K562 (cell line): ENCODE measurements around the gene HDAC7. TPM values are rescaled to one million over a fixed set of nuclear protein-coding genes. Genes with fewer than 3 reads are reported as not detected.

Experiments
- ATAC-seq: fragments of 200-7000 bp; cut with Tn5 transposase; 3 replicates; pipeline ENCODE4 v1.9.1; 2020; ENCODE audit warnings: moderate library complexity
- BruUV-seq: library from RNA; stranded (reverse); fragments of 400-500 nt; replicated peaks from 2 replicates; lab custom pipeline; 2021; lab: Mats Ljungman, UMichigan
- CTCF ChIA-PET: fragments of 300-600 bp; formaldehyde crosslinking; extraction: SDS; loops from one replicate; lab custom pipeline; 2021; ENCODE audit warnings: low intra/inter-chr PET ratio; lab: Yijun Ruan, JAX
- POLR2A ChIA-PET: fragments of 300-600, 350-650 bp; sonication (Branson Sonifier 250); formaldehyde crosslinking; extraction: SDS; loops from one replicate; lab custom pipeline; 2021; ENCODE audit warnings: antibody characterized with exemption, inconsistent platforms; lab: Yijun Ruan, JAX
- DNase-seq, 4 experiments: peaks; one replicate each; pipeline versions ENCODE4 v3.0.0 to v3.0.0-alpha.2; 2011 to 2018; ENCODE audit warnings: low spot score in 3 of 4, mixed read lengths in 3 of 4; ENCODE audit errors: extremely low read depth in 1 of 4
- FAIRE-seq: peaks from 2 replicates; lab custom pipeline; 2011; peaks lifted over from hg19 to GRCh38; lab: Jason Lieb, UNC
- H2AFZ ChIP-seq: 2 replicates; pipeline ENCODE4 v1.6.0; 2011; ENCODE audit warnings: low read depth, low read length, control low read depth, inconsistent platforms
- H3K27ac ChIP-seq: fragments of 200-600 bp; 3 replicates; pipeline ENCODE4 v1.8.0; 2011; ENCODE audit warnings: low read depth, mild to moderate bottlenecking, control low read depth, inconsistent platforms, low read length, moderate library complexity, mixed read lengths; ENCODE audit errors: extremely low read depth
- H3K27me3 ChIP-seq, 2 experiments: fragments of 300-600 bp in 1 of 2; 2 replicates in 1 of 2; 3 replicates in 1 of 2; pipeline versions ENCODE4 v1.6.0 to v1.8.0; 2011; ENCODE audit warnings: inconsistent platforms in 2 of 2, low read length in 2 of 2, mild to moderate bottlenecking in 1 of 2, mixed read lengths in 1 of 2, moderate library complexity in 1 of 2; ENCODE audit not compliant: control insufficient read depth in 2 of 2, insufficient read depth in 2 of 2
- H3K36me3 ChIP-seq: fragments of 300-600 bp; 3 replicates; pipeline ENCODE4 v1.8.0; 2011; ENCODE audit warnings: mild to moderate bottlenecking, low read length, inconsistent platforms; ENCODE audit not compliant: control insufficient read depth, insufficient read depth
- H3K4me1 ChIP-seq, 2 experiments: fragments of 200-600 bp in 1 of 2; replicated peaks in 1 of 2; 2 replicates in 1 of 2; 3 replicates in 1 of 2; pipeline versions ENCODE4 v1.5.1 to v1.8.0; 2011; ENCODE audit warnings: inconsistent platforms in 2 of 2, low read length in 2 of 2, mild to moderate bottlenecking in 1 of 2, mixed read lengths in 1 of 2, moderate library complexity in 1 of 2; ENCODE audit not compliant: control insufficient read depth in 2 of 2, insufficient read depth in 2 of 2
- H3K4me2 ChIP-seq: 2 replicates; pipeline ENCODE4 v1.6.1; 2011; ENCODE audit warnings: low read length, control low read depth, inconsistent platforms, mixed read lengths; ENCODE audit not compliant: insufficient read depth
- H3K4me3 ChIP-seq: fragments of 200-600 bp; sonication (generic), shearing (Covaris generic); 2 replicates; pipeline ENCODE4 v1.5.1; 2016; ENCODE audit warnings: control low read depth, inconsistent platforms
- H3K79me2 ChIP-seq: fragments of 200-600 bp; 3 replicates; pipeline ENCODE4 v1.8.0; 2011; ENCODE audit warnings: low read length, inconsistent platforms; ENCODE audit not compliant: control insufficient read depth, insufficient read depth
- H3K9ac ChIP-seq, 2 experiments: 2 replicates each; pipeline versions ENCODE4 v1.6.0 to v1.6.1; 2011; ENCODE audit warnings: low read depth in 2 of 2, low read length in 2 of 2, control low read depth in 1 of 2, inconsistent platforms in 1 of 2, mild to moderate bottlenecking in 1 of 2, mixed read lengths in 1 of 2; ENCODE audit not compliant: insufficient read depth in 1 of 2
- H3K9me1 ChIP-seq: one replicate; pipeline ENCODE4 v1.6.0; 2011; ENCODE audit warnings: inconsistent platforms, mild to moderate bottlenecking, low read length, moderate library complexity; ENCODE audit not compliant: control insufficient read depth, insufficient read depth
- H3K9me3 ChIP-seq: replicated peaks from 2 replicates; pipeline ENCODE4 v1.5.1; 2011; ENCODE audit warnings: low read depth, low read length, inconsistent platforms; ENCODE audit not compliant: control insufficient read depth, insufficient read depth
- H4K20me1 ChIP-seq: replicated peaks from 2 replicates; pipeline ENCODE4 v1.6.1; 2011; ENCODE audit warnings: low read length, inconsistent platforms, mixed read lengths; ENCODE audit not compliant: control insufficient read depth, insufficient read depth
- ELF2 ChIP-seq: fragments of 250-450 bp; sonication (Bioruptor Pico); IDR thresholded peaks from 2 replicates; pipeline ENCODE4 v1.5.0; 2021; ENCODE audit warnings: mild to moderate bottlenecking
- EWSR1 ChIP-seq: fragments of 450-650 bp; IDR thresholded peaks from 2 replicates; pipeline ENCODE4 v1.6.1; 2018; ENCODE audit warnings: borderline replicate concordance, mild to moderate bottlenecking, low read depth, moderate library complexity; ENCODE audit not compliant: partially characterized antibody
- HDAC6 ChIP-seq: IDR thresholded peaks from 2 replicates; pipeline ENCODE4 v1.6.1; 2012; ENCODE audit warnings: low read depth, mild to moderate bottlenecking, control low read depth, inconsistent platforms, low read length, moderate library complexity
- HEY1 ChIP-seq: fragments of 250-450 bp; sonication (Bioruptor Pico); IDR thresholded peaks from 2 replicates; pipeline ENCODE4 v1.5.0; 2020; ENCODE audit warnings: mild to moderate bottlenecking, moderate library complexity, borderline replicate concordance
- KDM5B ChIP-seq: fragments of 200-600 bp; sonication (generic); IDR thresholded peaks from 2 replicates; pipeline ENCODE4 v1.6.1; 2012; ENCODE audit warnings: low read depth, mild to moderate bottlenecking, moderate library complexity, low read length, control low read depth, inconsistent platforms; ENCODE audit not compliant: insufficient replicate concordance
- MAFK ChIP-seq: IDR thresholded peaks from 2 replicates; pipeline ENCODE4 v1.6.1; 2011; ENCODE audit warnings: low read length, improper control_type of control experiment
- MTA1 ChIP-seq: fragments of 450-650 bp; IDR thresholded peaks from 2 replicates; pipeline ENCODE4 v1.6.1; 2017; ENCODE audit warnings: borderline replicate concordance
- NR3C1 ChIP-seq: sonication (generic); formaldehyde crosslinking; IDR thresholded peaks from 2 replicates; pipeline ENCODE4 v1.8.1; 2022; ENCODE audit warnings: missing genetic modification reagents
- NR4A1 ChIP-seq, 2 experiments: fragments of 250-450 bp in 1 of 2; fragments of 450-650 bp in 1 of 2; sonication (Bioruptor Pico) in 1 of 2; IDR thresholded peaks; 2 replicates each; pipeline versions ENCODE4 v1.4.0 to v1.6.1; 2016 to 2020; ENCODE audit warnings: mild to moderate bottlenecking in 2 of 2, missing compliant biosample characterization in 1 of 2, missing genetic modification characterization in 1 of 2, moderate library complexity in 1 of 2
- SREBF1 ChIP-seq: fragments of 150-350 bp; IDR thresholded peaks from 2 replicates; pipeline ENCODE4 v1.6.1; 2014; ENCODE audit warnings: antibody characterized with exemption, low read depth, low read length, borderline replicate concordance
- TRIM28 ChIP-seq: fragments of 450-650 bp; IDR thresholded peaks from 2 replicates; pipeline ENCODE4 v1.6.1; 2017
- ZBTB2 ChIP-seq: fragments of 450-650 bp; IDR thresholded peaks from 2 replicates; pipeline ENCODE4 v1.6.1; 2016; ENCODE audit warnings: antibody characterized with exemption
- ZNF24 ChIP-seq: fragments of 450-650 bp; IDR thresholded peaks from 2 replicates; pipeline ENCODE4 v1.6.1; 2016
- ZNF699 ChIP-seq: fragments of 250-450 bp; sonication (Bioruptor Pico); IDR thresholded peaks from 2 replicates; pipeline ENCODE4 v1.8.0; 2021; ENCODE audit warnings: mild to moderate bottlenecking, moderate library complexity; ENCODE audit not compliant: insufficient replicate concordance
- ZNF764 ChIP-seq: fragments of 250-450 bp; sonication (Bioruptor Pico); IDR thresholded peaks from 2 replicates; pipeline ENCODE4 v1.4.0; 2020; ENCODE audit warnings: low read depth, mild to moderate bottlenecking, moderate library complexity
- WGBS: fragments of 100-300 bp; shearing (Covaris generic); methylation state at CpG from one replicate; pipeline ENCODE4 v1.1.6; 2016; ENCODE audit warnings: low coverage, mixed read lengths; ENCODE audit not compliant: insufficient coverage; ENCODE audit errors: missing lambda C conversion rate; 5-methylcytosine and 5-hydroxymethylcytosine counted together
- in situ Hi-C: fragments of 300-500 bp; cut with MboI; formaldehyde crosslinking; loops from 4 replicates; pipeline ENCODE4 v1.15.0; 2018; ENCODE audit warnings: inconsistent platforms, mixed read lengths
- intact Hi-C: fragments of 100-400 bp; cut with micrococcal nuclease; formaldehyde crosslinking; loops from 2 replicates; pipeline ENCODE4 v1.14.2; 2022
- polyA plus RNA-seq, 8 experiments: library from polyadenylated mRNA; depleted of rRNA in 4 of 8; stranded (reverse) in 5 of 8; unstranded in 3 of 8; fragments of >200 nt; fragmentation: Nextera tagmentation in 2 of 8; fragmentation: Illumina TruSeq in 1 of 8; extraction: Ambion mirVana in 2 of 8; extraction: Trizol in 1 of 8; gene quantifications; 2 replicates each; pipeline versions ENCODE4 v1.2.1 to v1.2.3, GENCODE V29; 2011 to 2014; ENCODE audit warnings: inconsistent platforms in 1 of 8, missing spikeins in 1 of 8
- total RNA-seq, 7 experiments: library from RNA; depleted of rRNA in 6 of 7; stranded (reverse); fragments of >200 nt in 6 of 7; fragmentation: Illumina TruSeq in 2 of 7; extraction: Trizol in 2 of 7; gene quantifications; 2 replicates each; pipeline versions ENCODE4 v1.2.1 to v1.2.3, GENCODE V29; 2011 to 2021; ENCODE audit warnings: low replicate concordance in 1 of 7

The HDAC7 gene
- total and polyA plus RNA-seq, 9 of the 15 experiments (the other 6 are each of a cell fraction or from before 2014, with no cell fraction given): 2.5 to 129 (median 31.1) TPM

GRCh38 chr12:47747126-47747525 lies 72.6 kb downstream of the HDAC7 start:
- intact Hi-C loops: no loop called here
- ChIA-PET POLR2A (interaction anchor here (0.9 kb wide), 1 partner anchor 92 kb away, joined by 3 read pairs; no protein-coding TSS in a partner anchor), CTCF (no interaction called here)
- peaks cover 6 to 40% of the 10 kb centered on the region in 2 experiments; a peak in 3 of 5 replicates for H3K4me1 ChIP-seq
- H3K27ac ChIP-seq: no peak overlapping the region
- no peaks in the 10 kb centered on the region for H3K9me1 ChIP-seq
- H3K9ac ChIP-seq: peak overlapping the region in 1 of 2 experiments; percentile 12; a peak in 1 of 4 replicates
- H3K4me3 ChIP-seq: no peak overlapping the region
- ATAC-seq (no peak), FAIRE-seq (no peak), DNase-seq (no peak)
- TF ChIP-seq TRIM28 (no peak), ZBTB2 (no peak), SREBF1 (no peak), ZNF24 (peak; percentile 80)
- no peaks in the 10 kb centered on the region for H3K9me3 ChIP-seq
- in situ Hi-C loops: no loop called here
- no peaks in the 10 kb centered on the region for H3K79me2 ChIP-seq
- 3% methylated on average over 4 of the region's 4 CpGs for WGBS
- peaks cover 30 to 70% of the 10 kb centered on the region in 2 experiments for H3K27me3 ChIP-seq
- no peak overlapping the region for H2AFZ ChIP-seq
- BruUV-seq: no TSS peak
- no peaks in the 10 kb centered on the region; the same call in 1 of the 2 replicates for H4K20me1 ChIP-seq
- H3K4me2 ChIP-seq: no peak overlapping the region
- no peaks in the 10 kb centered on the region for H3K36me3 ChIP-seq

DNA sequence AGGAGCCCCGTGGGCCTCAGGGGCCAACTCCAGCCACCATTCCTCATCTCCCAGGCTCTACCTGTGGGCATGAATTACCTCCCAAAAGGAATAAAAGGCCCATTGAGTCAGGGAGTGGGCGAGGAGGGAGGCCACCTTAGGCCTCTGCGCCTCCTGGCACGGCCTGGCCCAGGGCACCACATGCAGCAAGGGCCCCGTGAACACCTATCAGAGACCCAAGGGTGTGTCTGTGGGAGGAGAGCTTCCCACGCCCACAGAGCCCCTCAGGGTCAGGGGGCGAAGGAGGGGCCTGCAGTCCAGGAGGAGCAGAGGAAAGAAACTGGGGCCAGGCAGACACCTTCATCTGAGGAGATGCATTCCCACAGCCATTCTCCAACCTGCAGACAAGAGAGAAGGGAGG lies 73.2 kb downstream of the HDAC7 start:
- Histone ChIP-seq H3K79me2 (no peaks in the 10 kb centered on the region), H3K36me3 (no peaks in the 10 kb centered on the region), H3K4me3 (no peak overlapping the region), H3K4me2 (no peak overlapping the region), H3K9ac (no peak overlapping the region), H3K4me1 (peaks cover 6 to 37% of the 10 kb centered on the region in 2 experiments; a peak in 3 of 5 replicates), H4K20me1 (no peaks in the 10 kb centered on the region; the same call in 1 of the 2 replicates), H3K9me1 (no peaks in the 10 kb centered on the region), H3K27me3 (peaks cover 30 to 70% of the 10 kb centered on the region in 2 experiments), H3K27ac (no peak overlapping the region), H3K9me3 (no peaks in the 10 kb centered on the region), H2AFZ (no peak overlapping the region)
- CTCF ChIA-PET: interaction anchor here (0.6 kb wide), 1 partner anchor 1068 kb away, joined by 3 read pairs; no protein-coding TSS in a partner anchor
- 12% methylated on average over 7 of the region's 7 CpGs for WGBS
- no peak for DNase-seq
- in situ Hi-C loops: no loop called here
- BruUV-seq: no TSS peak
- POLR2A ChIA-PET: no interaction called here
- intact Hi-C loops: no loop called here
- ATAC-seq: no peak
- no peak for FAIRE-seq
- no peak for TF ChIP-seq HEY1 (CRISPR knock-in tag)
- TF ChIP-seq ELF2: no peak
- TF ChIP-seq NR3C1 (CRISPR knock-in tag): no peak
- no peak for TF ChIP-seq HDAC6
- TF ChIP-seq ZNF764: no peak
- TF ChIP-seq NR4A1 (CRISPR knock-in tag; IDR thresholded peaks at IDR 0.05): no peak
- TF ChIP-seq NR4A1 (tag; IDR thresholded peaks at IDR 0.05): no peak
- no peak for TF ChIP-seq MTA1
- TF ChIP-seq EWSR1: no peak
- no peak for TF ChIP-seq KDM5B
- no peak for TF ChIP-seq MAFK
- no peak for TF ChIP-seq ZNF699 (CRISPR knock-in tag)
